Gastrocnemius medialis (tissue), 4 donors: Measurements from ENCODE around the gene HDAC10. TPM values are rescaled to one million over a fixed set of nuclear protein-coding genes. Genes with fewer than 3 reads are reported as not detected.
"Not testable (repeated sequence)": the region's sequence is repeated elsewhere in the genome, so short reads cannot be mapped to it uniquely, and the experiment has no call there.

Source experiments
- ATAC-seq, 2 donors: fragments of 150-250 bp; one replicate each; pipeline ENCODE4 v1.9.1; 2016
- DNase-seq, 2 donors: peaks; one replicate each; pipeline ENCODE4 v3.0.0-alpha.2; 2019
- H3K27ac ChIP-seq, 4 donors: fragments of 200-600 bp; sonication (generic); 1 replicate in 1 of 4; 2 replicates in 3 of 4; pipeline ENCODE4 v1.5.1; 2016 to 2018; ENCODE audit warnings: mild to moderate bottlenecking in 2 of 4, moderate library complexity in 1 of 4
- H3K27me3 ChIP-seq, 3 donors: fragments of 200-600 bp; sonication (generic) in 2 of 3; 1 replicate in 1 of 3; 2 replicates in 2 of 3; pipeline versions ENCODE4 v1.5.1 to v1.6.0; 2016 to 2019; ENCODE audit warnings: mild to moderate bottlenecking in 1 of 3, moderate library complexity in 1 of 3
- H3K36me3 ChIP-seq, 2 donors: fragments of 200-600 bp; sonication (generic) in 1 of 2; one replicate each; pipeline ENCODE4 v1.5.1; 2017 to 2018
- H3K4me1 ChIP-seq, 2 donors: fragments of 200-600 bp; sonication (generic) in 1 of 2; one replicate each; pipeline ENCODE4 v1.5.1; 2016 to 2017; ENCODE audit warnings: mild to moderate bottlenecking in 2 of 2
- H3K4me3 ChIP-seq, 4 donors: fragments of 200-600 bp; sonication (generic) in 3 of 4; 1 replicate in 1 of 4; 2 replicates in 3 of 4; pipeline ENCODE4 v1.5.1; 2016 to 2019; ENCODE audit warnings: mild to moderate bottlenecking in 2 of 4
- H3K9me3 ChIP-seq, 3 donors: fragments of 200-600 bp; sonication (generic) in 2 of 3; 1 replicate in 1 of 3; 2 replicates in 2 of 3; pipeline ENCODE4 v1.5.1; 2016 to 2019
- POLR2A ChIP-seq, 2 donors: fragments of 450-650 bp; IDR thresholded peaks; one replicate each; pipeline ENCODE4 v1.6.1; 2017; ENCODE audit warnings: antibody characterized with exemption in 2 of 2, mild to moderate bottlenecking in 2 of 2, moderate library complexity in 2 of 2
- in situ Hi-C, 4 donors: fragments of 200-750 bp; cut with MboI; loops; one replicate each; pipeline versions ENCODE4 v1.15.0 to v1.8.0; 2017; ENCODE audit warnings: low sequenced_read_pairs in 4 of 4
- intact Hi-C: fragments of 100-400 bp; cut with DNase I; formaldehyde crosslinking; loops from one replicate; pipeline ENCODE4 v1.15.1; 2023; ENCODE audit warnings: low total_unique reads
- total RNA-seq, 4 donors: library from RNA; depleted of rRNA; stranded (reverse); fragments of >200 nt; gene quantifications; one replicate each; pipeline versions ENCODE4 v1.1.0 to v1.2.3, GENCODE V29; 2016
- TF ChIP-seq, protein P1 (sequence below), 5 experiments: fragments of 450-650 bp in 3 of 5; fragments of 200-600 bp in 2 of 5; sonication (generic) in 2 of 5; IDR thresholded peaks in 4 of 5; conservative IDR thresholded peaks in 1 of 5; 1 replicate in 4 of 5; 2 replicates in 1 of 5; pipeline ENCODE4 v1.5.1; 2016 to 2019; ENCODE audit warnings: antibody characterized with exemption in 5 of 5, mild to moderate bottlenecking in 3 of 5, moderate library complexity in 3 of 5

HDAC10 gene
- total RNA-seq, 4 donors from 2014 or later, result 4.1 to 24.9 (median 8.6) TPM

DNA sequence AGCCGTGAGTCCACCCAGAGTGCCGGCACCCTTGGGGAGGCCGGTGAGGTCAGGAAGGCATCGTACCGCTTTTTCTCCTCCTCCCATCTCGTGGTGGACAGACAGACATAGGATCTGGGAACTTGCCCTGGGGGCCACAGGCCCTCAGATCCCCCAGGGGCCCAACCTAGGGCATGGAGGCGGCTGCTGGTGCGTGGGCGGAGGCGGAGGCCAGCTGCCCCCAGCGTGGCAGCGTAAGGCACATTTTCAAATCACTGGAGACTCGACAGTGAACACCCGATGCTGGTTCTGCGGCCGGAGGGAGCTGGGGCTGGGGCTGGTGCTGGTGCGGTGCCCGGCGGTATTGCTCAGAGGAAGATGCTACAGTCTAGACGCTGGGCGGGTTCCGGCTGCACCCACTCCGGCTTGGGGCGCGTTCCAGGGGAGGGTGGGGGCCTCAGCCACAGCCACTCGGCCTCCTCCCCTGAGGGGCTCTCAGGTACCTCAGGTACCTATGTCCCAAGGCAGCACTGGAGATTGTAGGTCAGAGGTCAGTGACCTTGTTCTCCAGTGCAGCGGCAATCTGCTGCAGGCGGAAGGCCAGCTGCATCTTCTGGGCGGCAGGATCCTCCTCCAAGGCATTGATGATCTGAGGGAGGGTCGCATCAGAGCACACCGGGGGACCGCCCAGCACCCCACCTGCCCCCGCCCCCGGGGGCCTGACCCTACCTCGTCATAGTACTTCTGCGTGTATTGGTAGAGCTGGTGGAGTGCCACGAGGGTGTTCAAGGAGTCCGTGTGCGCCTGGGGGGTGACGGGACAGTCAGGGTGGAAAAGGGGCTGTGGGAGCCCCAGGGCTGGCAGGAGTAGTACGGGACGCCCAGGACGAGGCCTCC lies 24.4 kb upstream of the HDAC10 start:
- Histone ChIP-seq H3K9me3 (no peaks in the 10 kb centered on the region), H3K36me3 (peaks cover 0 to 3% of the 10 kb centered on the region in 2 donors), H3K4me3 (no peak overlapping the region), H3K27me3 (peaks cover 4 to 8% (median 7%) of the 10 kb centered on the region in 3 donors), H3K27ac (no peak overlapping the region), H3K4me1 (peaks cover 11 to 20% of the 10 kb centered on the region in 2 donors)
- in situ Hi-C loops (loop anchor here in 2 of 4 donors (10.0 kb wide), 1 partner anchor 49 kb away; the partner anchor contains the start of gene DENND6B (in 2 of the 2)), intact Hi-C loops (loop anchor here (2.0 to 5.0 kb wide), 2 partner anchors 52 to 67 kb away; partner anchors contain the start of genes DENND6B and PPP6R2)
- TF ChIP-seq, protein P1, sequence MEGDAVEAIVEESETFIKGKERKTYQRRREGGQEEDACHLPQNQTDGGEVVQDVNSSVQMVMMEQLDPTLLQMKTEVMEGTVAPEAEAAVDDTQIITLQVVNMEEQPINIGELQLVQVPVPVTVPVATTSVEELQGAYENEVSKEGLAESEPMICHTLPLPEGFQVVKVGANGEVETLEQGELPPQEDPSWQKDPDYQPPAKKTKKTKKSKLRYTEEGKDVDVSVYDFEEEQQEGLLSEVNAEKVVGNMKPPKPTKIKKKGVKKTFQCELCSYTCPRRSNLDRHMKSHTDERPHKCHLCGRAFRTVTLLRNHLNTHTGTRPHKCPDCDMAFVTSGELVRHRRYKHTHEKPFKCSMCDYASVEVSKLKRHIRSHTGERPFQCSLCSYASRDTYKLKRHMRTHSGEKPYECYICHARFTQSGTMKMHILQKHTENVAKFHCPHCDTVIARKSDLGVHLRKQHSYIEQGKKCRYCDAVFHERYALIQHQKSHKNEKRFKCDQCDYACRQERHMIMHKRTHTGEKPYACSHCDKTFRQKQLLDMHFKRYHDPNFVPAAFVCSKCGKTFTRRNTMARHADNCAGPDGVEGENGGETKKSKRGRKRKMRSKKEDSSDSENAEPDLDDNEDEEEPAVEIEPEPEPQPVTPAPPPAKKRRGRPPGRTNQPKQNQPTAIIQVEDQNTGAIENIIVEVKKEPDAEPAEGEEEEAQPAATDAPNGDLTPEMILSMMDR (IDR thresholded peaks at IDR 0.05 in 4 of 5, conservative IDR thresholded peaks at IDR 0.05 in 1 of 5), result no peak
- no peak for ATAC-seq
- no peak for DNase-seq

GRCh38 chr22:50274771-50275170 lies 23.7 kb upstream of the HDAC10 start:
- no peak for ATAC-seq
- Histone ChIP-seq H3K27me3 (peaks cover 4 to 8% (median 7%) of the 10 kb centered on the region in 3 donors), H3K9me3 (no peaks in the 10 kb centered on the region), H3K36me3 (peaks cover 0 to 3% of the 10 kb centered on the region in 2 donors), H3K4me1 (peaks cover 12 to 20% of the 10 kb centered on the region in 2 donors), H3K4me3 (no peak overlapping the region), H3K27ac (no peak overlapping the region)
- intact Hi-C loops (loop anchor here (2.0 to 5.0 kb wide), 2 partner anchors 53 to 68 kb away; partner anchors contain the start of genes DENND6B and PPP6R2), in situ Hi-C loops (loop anchor here in 2 of 4 donors (10.0 kb wide), 1 partner anchor 50 kb away; the partner anchor contains the start of gene DENND6B (in 2 of the 2))
- no peak for DNase-seq
- TF ChIP-seq, protein P1 (IDR thresholded peaks at IDR 0.05 in 4 of 5, conservative IDR thresholded peaks at IDR 0.05 in 1 of 5), result no peak
- no peak for TF ChIP-seq POLR2A (IDR thresholded peaks at IDR 0.05)

- Histone ChIP-seq H3K4me3 (no peak overlapping the region), H3K4me1 (peaks cover 12 to 25% of the 10 kb centered on the region in 2 donors), H3K9me3 (no peaks in the 10 kb centered on the region), H3K27ac (no peak overlapping the region), H3K36me3 (peaks cover 0 to under 1% of the 10 kb centered on the region in 2 donors), H3K27me3 (peaks cover 4 to 12% (median 7%) of the 10 kb centered on the region in 3 donors)
- no peak for TF ChIP-seq POLR2A (IDR thresholded peaks at IDR 0.05)
- TF ChIP-seq, protein P1 (IDR thresholded peaks at IDR 0.05 in 4 of 5, conservative IDR thresholded peaks at IDR 0.05 in 1 of 5), result peak in 3 of 5 experiments; percentile 27 to 34 (median 32)
- in situ Hi-C loops, result loop anchor here in 2 of 4 donors (10.0 kb wide), 1 partner anchor 50 kb away; the partner anchor contains the start of gene DENND6B (in 2 of the 2)
- intact Hi-C loops, result loop anchor here (2.0 kb wide), 1 partner anchor 68 kb away; the partner anchor contains the start of gene PPP6R2
- ATAC-seq (peak; percentile 28 to 68), DNase-seq (peak in 1 of 2 donors; percentile 64)
Observed at GRCh38 chr22:50274311-50274710, 23.2 kb upstream of the HDAC10 start.

DNA sequence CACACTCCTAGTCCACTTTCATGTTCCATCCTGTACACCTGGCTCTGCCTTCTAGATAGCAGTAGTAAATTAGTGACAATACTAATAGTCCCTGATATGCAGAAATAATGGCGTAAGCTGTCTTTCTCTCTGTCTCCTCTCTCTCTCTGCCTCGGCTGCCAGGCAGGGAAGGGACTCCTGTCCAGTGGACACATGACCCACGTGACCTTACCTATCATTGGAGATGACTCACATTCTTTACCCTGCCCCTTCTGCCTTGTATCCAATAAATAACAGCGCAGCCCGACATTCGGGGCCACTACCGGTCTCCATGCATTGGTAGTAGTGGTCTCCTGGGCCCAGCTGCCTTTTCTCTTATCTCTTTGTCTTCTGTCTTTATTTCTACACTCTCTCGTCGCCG lies 22.7 kb upstream of the HDAC10 start:
- in situ Hi-C loops (loop anchor here in 2 of 4 donors (10.0 kb wide), 1 partner anchor 51 kb away; the partner anchor contains the start of gene DENND6B (in 2 of the 2)), intact Hi-C loops (loop anchor here (2.0 kb wide), 1 partner anchor 69 kb away; the partner anchor contains the start of gene PPP6R2)
- ATAC-seq, result not testable (repeated sequence)

GRCh38 chr22:50273352-50273751 lies 22.3 kb upstream of the HDAC10 start:
- H3K36me3 ChIP-seq, H3K9me3 ChIP-seq, H3K27ac ChIP-seq, DNase-seq, ATAC-seq, H3K4me3 ChIP-seq, intact Hi-C loops: not testable (repeated sequence)
- Histone ChIP-seq H3K27me3 (peaks cover 4 to 12% (median 9%) of the 10 kb centered on the region in 3 donors), H3K4me1 (peaks cover 15 to 29% of the 10 kb centered on the region in 2 donors)
- in situ Hi-C loops, result loop anchor here in 2 of 4 donors (10.0 kb wide), 1 partner anchor 51 kb away; the partner anchor contains the start of gene DENND6B (in 2 of the 2)

More for the DNA sequence above, 22.7 kb upstream of the HDAC10 start:
- H3K27me3 ChIP-seq, result peaks cover 4 to 12% (median 9%) of the 10 kb centered on the region in 3 donors
- peaks cover 12 to 27% of the 10 kb centered on the region in 2 donors for H3K4me1 ChIP-seq
- not testable (repeated sequence) for DNase-seq, H3K27ac ChIP-seq, H3K36me3 ChIP-seq, H3K9me3 ChIP-seq, H3K4me3 ChIP-seq
